OCI-LY3 (cell line): ENCODE data around the gene ZNF215.
"Not testable (repeated sequence)": the region's sequence is repeated elsewhere in the genome, so short reads cannot be mapped to it uniquely, and the experiment has no call there.

Source experiments
- H2AFZ ChIP-seq: fragments of 200-600, 300-600 bp; shearing (Covaris generic); 2 replicates; pipeline ENCODE4 v1.6.0; 2014; ENCODE audit warnings: antibody characterized with exemption, low read depth, low read length
- H3K27ac ChIP-seq: fragments of 200-600, 300-600 bp; sonication (generic); 2 replicates; pipeline ENCODE4 v1.5.1; 2014; ENCODE audit warnings: mild to moderate bottlenecking, low read length, moderate library complexity, mixed read lengths
- H3K27me3 ChIP-seq: fragments of 200-600, 300-600 bp; sonication (generic); 2 replicates; pipeline ENCODE4 v1.6.1; 2014; ENCODE audit warnings: low read depth, low read length, mixed read lengths
- H3K36me3 ChIP-seq: fragments of 200-600, 300-600 bp; sonication (generic); replicated peaks from 2 replicates; pipeline ENCODE3; 2014; ENCODE audit warnings: low read depth, low read length, mixed read lengths
- H3K4me1 ChIP-seq: fragments of 300-600, 200-600 bp; sonication (generic); 2 replicates; pipeline ENCODE4 v1.6.1; 2014; ENCODE audit warnings: low read length, mixed read lengths
- H3K4me2 ChIP-seq: fragments of 200-600, 300-600 bp; sonication (generic); 2 replicates; pipeline ENCODE4 v1.6.1; 2014; ENCODE audit warnings: low read length, mixed read lengths
- H3K4me3 ChIP-seq: fragments of 300-600, 200-600 bp; sonication (generic); 2 replicates; pipeline ENCODE4 v1.5.1; 2014; ENCODE audit warnings: antibody characterized with exemption, mild to moderate bottlenecking, low read length, moderate library complexity
- H3K79me2 ChIP-seq: fragments of 300-600, 200-600 bp; shearing (Covaris generic); 2 replicates; pipeline ENCODE4 v1.6.1; 2014; ENCODE audit warnings: mild to moderate bottlenecking, low read length, mixed read lengths
- H3K9ac ChIP-seq: fragments of 300-600, 200-600 bp; shearing (Covaris generic); 2 replicates; pipeline ENCODE4 v1.6.0; 2014; ENCODE audit warnings: mild to moderate bottlenecking, low read length, moderate library complexity
- H3K9me3 ChIP-seq: fragments of 200-600, 300-600 bp; shearing (Covaris generic); 2 replicates; pipeline ENCODE4 v1.6.1; 2014; ENCODE audit warnings: low read length, mixed read lengths; ENCODE audit not compliant: insufficient read depth
- H4K20me1 ChIP-seq: fragments of 200-600, 300-600 bp; sonication (generic); 2 replicates; pipeline ENCODE4 v1.6.1; 2016; ENCODE audit warnings: low read length, mixed read lengths; ENCODE audit not compliant: insufficient read depth
- EZH2phosphoT487 ChIP-seq: fragments of 200-600 bp; shearing (Covaris generic); IDR thresholded peaks from 2 replicates; pipeline ENCODE4 v1.6.1; 2018; ENCODE audit warnings: antibody characterized with exemption, mixed run types, low read depth
- TF ChIP-seq, protein P1 (sequence below): fragments of 200-600, 300-600 bp; sonication (generic); IDR thresholded peaks from 2 replicates; pipeline ENCODE4 v1.5.1; 2014; ENCODE audit warnings: antibody characterized with exemption, low read length, low read depth

The ZNF215 gene

DNA sequence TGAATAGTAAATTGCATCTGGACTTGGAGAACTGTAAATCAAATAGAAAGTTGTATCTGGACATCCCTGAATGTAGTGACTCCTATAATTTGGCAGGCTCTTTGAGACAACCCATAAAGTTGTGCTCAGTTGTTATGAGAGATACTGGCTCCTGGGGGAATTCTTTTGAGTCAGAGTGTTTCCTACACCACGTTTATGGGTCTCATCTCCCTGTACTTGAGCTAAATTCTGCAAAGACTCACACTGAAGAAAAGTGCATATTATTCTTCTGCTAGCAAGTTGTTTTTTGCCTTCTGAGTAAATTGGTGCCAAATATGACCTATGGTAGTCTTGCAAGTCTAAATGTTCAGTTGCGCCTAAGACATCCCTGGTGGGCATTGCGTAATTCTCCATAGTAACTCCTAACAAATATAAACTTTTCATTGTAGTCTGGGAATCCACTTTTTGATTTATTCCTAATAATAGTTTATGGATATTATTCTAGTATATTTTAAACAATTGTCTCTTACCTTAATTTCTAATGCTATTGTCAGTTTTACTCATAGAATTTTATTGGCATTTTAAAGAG is 5.0 kb downstream of the ZNF215 start:
- Histone ChIP-seq H3K36me3 (peaks cover 75% of the 10 kb centered on the region), H3K27ac (no peak overlapping the region), H3K27me3 (no peaks in the 10 kb centered on the region), H3K4me1 (peaks cover 13% of the 10 kb centered on the region), H3K9ac (no peak overlapping the region), H3K4me2 (no peak overlapping the region), H3K9me3 (no peaks in the 10 kb centered on the region), H2AFZ (no peak overlapping the region), H3K4me3 (no peak overlapping the region), H3K79me2 (peaks cover 46% of the 10 kb centered on the region), H4K20me1 (peaks cover 32% of the 10 kb centered on the region)
- TF ChIP-seq EZH2phosphoT487: no peak
- TF ChIP-seq, protein P1, sequence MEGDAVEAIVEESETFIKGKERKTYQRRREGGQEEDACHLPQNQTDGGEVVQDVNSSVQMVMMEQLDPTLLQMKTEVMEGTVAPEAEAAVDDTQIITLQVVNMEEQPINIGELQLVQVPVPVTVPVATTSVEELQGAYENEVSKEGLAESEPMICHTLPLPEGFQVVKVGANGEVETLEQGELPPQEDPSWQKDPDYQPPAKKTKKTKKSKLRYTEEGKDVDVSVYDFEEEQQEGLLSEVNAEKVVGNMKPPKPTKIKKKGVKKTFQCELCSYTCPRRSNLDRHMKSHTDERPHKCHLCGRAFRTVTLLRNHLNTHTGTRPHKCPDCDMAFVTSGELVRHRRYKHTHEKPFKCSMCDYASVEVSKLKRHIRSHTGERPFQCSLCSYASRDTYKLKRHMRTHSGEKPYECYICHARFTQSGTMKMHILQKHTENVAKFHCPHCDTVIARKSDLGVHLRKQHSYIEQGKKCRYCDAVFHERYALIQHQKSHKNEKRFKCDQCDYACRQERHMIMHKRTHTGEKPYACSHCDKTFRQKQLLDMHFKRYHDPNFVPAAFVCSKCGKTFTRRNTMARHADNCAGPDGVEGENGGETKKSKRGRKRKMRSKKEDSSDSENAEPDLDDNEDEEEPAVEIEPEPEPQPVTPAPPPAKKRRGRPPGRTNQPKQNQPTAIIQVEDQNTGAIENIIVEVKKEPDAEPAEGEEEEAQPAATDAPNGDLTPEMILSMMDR: no peak

GRCh38 chr11:6932145-6932544 is 5.9 kb downstream of the ZNF215 start:
- Histone ChIP-seq H3K9me3 (no peaks in the 10 kb centered on the region), H4K20me1 (peaks cover 32% of the 10 kb centered on the region), H3K4me2 (no peak overlapping the region), H3K27me3 (no peaks in the 10 kb centered on the region), H3K27ac (no peak overlapping the region), H3K4me1 (peaks cover 13% of the 10 kb centered on the region), H2AFZ (no peak overlapping the region), H3K9ac (no peak overlapping the region), H3K36me3 (peaks cover 84% of the 10 kb centered on the region), H3K79me2 (peaks cover 46% of the 10 kb centered on the region), H3K4me3 (no peak overlapping the region)
- TF ChIP-seq, protein P1: no peak
- TF ChIP-seq EZH2phosphoT487: no peak

DNA sequence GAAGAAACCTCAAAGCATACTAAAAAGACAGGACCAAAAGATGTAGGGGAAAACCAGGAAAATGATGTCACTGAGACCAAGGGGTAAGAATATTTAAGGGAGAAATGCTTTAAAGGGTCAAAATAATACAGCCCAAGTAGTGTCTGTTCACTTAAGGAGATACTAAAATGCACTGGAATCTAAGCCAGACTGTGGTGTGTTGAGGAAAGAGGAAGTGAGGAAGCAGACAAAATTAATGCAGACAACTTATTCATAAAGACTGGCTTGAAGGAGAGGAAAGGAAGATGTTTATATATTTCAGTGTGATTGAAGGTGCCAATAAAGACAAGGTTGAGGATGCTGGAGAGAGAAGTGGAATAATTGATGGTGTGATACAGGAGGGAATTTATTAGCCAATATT is 15.7 kb downstream of the ZNF215 start:
- Histone ChIP-seq H3K4me3 (no peak overlapping the region), H3K27me3 (no peaks in the 10 kb centered on the region), H3K9ac (no peak overlapping the region), H4K20me1 (peaks cover 6% of the 10 kb centered on the region; the same call in 1 of the 2 replicates), H3K36me3 (peaks cover 39% of the 10 kb centered on the region), H3K27ac (no peak overlapping the region), H3K9me3 (no peaks in the 10 kb centered on the region), H2AFZ (no peak overlapping the region), H3K4me1 (peaks cover 10% of the 10 kb centered on the region), H3K79me2 (no peaks in the 10 kb centered on the region), H3K4me2 (no peak overlapping the region)
- TF ChIP-seq, protein P1: no peak
- no peak for TF ChIP-seq EZH2phosphoT487

DNA sequence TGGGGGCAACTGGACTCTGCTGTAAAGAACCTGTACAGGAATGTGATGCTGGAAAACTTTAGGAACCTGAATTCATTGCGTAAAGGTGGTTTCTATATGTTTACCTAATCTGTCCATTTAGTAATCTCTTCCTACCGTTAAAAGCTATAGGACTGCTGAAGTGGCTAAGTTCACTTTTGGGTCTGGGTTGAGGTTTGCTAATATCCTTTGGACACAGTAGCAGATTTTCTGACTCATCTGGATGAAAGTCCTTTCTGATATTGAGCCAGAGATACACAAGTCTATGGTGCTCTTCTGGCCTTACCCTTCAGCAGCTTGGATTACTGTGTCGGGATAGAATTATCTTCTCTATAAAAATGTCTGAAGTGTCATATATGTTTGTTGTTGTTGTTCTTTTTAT is 16.9 kb downstream of the ZNF215 start:
- Histone ChIP-seq H2AFZ (no peak overlapping the region), H3K4me1 (peaks cover 10% of the 10 kb centered on the region), H3K36me3 (peaks cover 47% of the 10 kb centered on the region), H3K9me3 (no peaks in the 10 kb centered on the region), H4K20me1 (peaks cover 6% of the 10 kb centered on the region; the same call in 1 of the 2 replicates), H3K9ac (no peak overlapping the region), H3K4me2 (no peak overlapping the region), H3K4me3 (no peak overlapping the region), H3K27ac (no peak overlapping the region), H3K27me3 (no peaks in the 10 kb centered on the region), H3K79me2 (no peaks in the 10 kb centered on the region)
- TF ChIP-seq, protein P1: no peak
- TF ChIP-seq EZH2phosphoT487: no peak

DNA sequence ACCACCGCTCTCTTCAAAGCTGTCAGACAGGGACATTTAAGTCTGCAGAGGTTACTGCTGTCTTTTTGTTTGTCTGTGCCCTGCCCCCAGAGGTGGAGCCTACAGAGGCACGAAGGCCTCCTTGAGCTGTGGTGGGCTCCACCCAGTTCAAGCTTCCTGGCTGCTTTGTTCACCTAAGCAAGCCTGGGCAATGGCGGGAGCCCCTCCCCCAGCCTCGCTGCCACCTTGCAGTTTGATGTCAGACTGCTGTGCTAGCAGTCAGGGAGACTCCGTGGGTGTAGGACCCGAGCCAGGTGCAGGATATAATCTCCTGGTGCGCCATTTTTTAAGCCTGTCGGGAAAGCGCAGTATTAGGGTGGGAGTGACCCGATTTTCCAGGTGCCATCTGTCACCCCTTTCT is 28.0 kb downstream of the ZNF215 start:
- H3K27me3 ChIP-seq, H4K20me1 ChIP-seq, H3K4me1 ChIP-seq, H3K27ac ChIP-seq, H3K4me3 ChIP-seq, H2AFZ ChIP-seq, H3K9ac ChIP-seq, H3K79me2 ChIP-seq, H3K4me2 ChIP-seq, H3K9me3 ChIP-seq: not testable (repeated sequence)
- H3K36me3 ChIP-seq: peaks cover 35% of the 10 kb centered on the region
